ENCODE results near the gene COMMD3. TPM values are rescaled to one million over a fixed set of nuclear protein-coding genes. Genes with fewer than 3 reads are reported as not detected.
"Not testable (repeated sequence)": the region's sequence is repeated elsewhere in the genome, so short reads cannot be mapped to it uniquely, and the experiment has no call there.

The COMMD3 gene
- total RNA-seq, 4 donors from 2014 or later, result 17.5 to 68.6 (median 24.6) TPM

GRCh38 chr10:22305721-22306120 lies 10.5 kb upstream of the COMMD3 start:
- Histone ChIP-seq H3K9me3 (no peaks in the 10 kb centered on the region), H3K4me1 (no peaks in the 10 kb centered on the region), H3K4me3 (no peak overlapping the region), H3K27me3 (no peaks in the 10 kb centered on the region), H3K27ac (no peak overlapping the region), H3K36me3 (no peaks in the 10 kb centered on the region)
- no peak for ATAC-seq
- TF ChIP-seq POLR2A (IDR thresholded peaks at IDR 0.05) (no peak), POLR2AphosphoS5 (IDR thresholded peaks at IDR 0.05) (no peak), EP300 (IDR thresholded peaks at IDR 0.05) (no peak), CTCF (IDR thresholded peaks at IDR 0.05) (no peak)
- 80 to 83% methylated on average over 2 of the region's 2 CpGs for WGBS, 2 donors (ENCODE audit: low coverage in 1 of 2)

- Histone ChIP-seq H3K9me3 (no peaks in the 10 kb centered on the region), H3K4me1 (no peaks in the 10 kb centered on the region), H3K36me3 (no peaks in the 10 kb centered on the region), H3K27me3 (no peaks in the 10 kb centered on the region), H3K4me3 (no peak overlapping the region), H3K27ac (no peak overlapping the region)
- TF ChIP-seq POLR2A (IDR thresholded peaks at IDR 0.05), result no peak
- WGBS, 2 donors (ENCODE audit: low coverage in 1 of 2), result 84 to 89% methylated on average over 2 of the region's 2 CpGs
- no peak for ATAC-seq
Observed at GRCh38 chr10:22308390-22308789, 7.8 kb upstream of the COMMD3 start.

- no peaks in the 10 kb centered on the region for H3K36me3 ChIP-seq
- no peaks in the 10 kb centered on the region for H3K9me3 ChIP-seq
- TF ChIP-seq EP300 (IDR thresholded peaks at IDR 0.05), result no peak
- TF ChIP-seq POLR2A (IDR thresholded peaks at IDR 0.05), result no peak
- TF ChIP-seq POLR2AphosphoS5 (IDR thresholded peaks at IDR 0.05), result no peak
- no peak for TF ChIP-seq CTCF (IDR thresholded peaks at IDR 0.05)
- no peaks in the 10 kb centered on the region for H3K27me3 ChIP-seq
- H3K4me3 ChIP-seq, result no peak overlapping the region
- H3K4me1 ChIP-seq, result no peaks in the 10 kb centered on the region
- ATAC-seq, result no peak
- no peak overlapping the region for H3K27ac ChIP-seq
- WGBS, 2 donors (ENCODE audit: low coverage in 1 of 2), result 91 to 100% methylated on average over 3 to 4 of the region's 4 CpGs
Observed at GRCh38 chr10:22309180-22310000, 6.8 kb upstream of the COMMD3 start.

- WGBS, 2 donors (ENCODE audit: low coverage in 1 of 2), result 95 to 97% methylated on average over 10 of the region's 10 CpGs
Observed at GRCh38 chr10:22310012-22310411, 6.2 kb upstream of the COMMD3 start.

GRCh38 chr10:22310928-22311327 lies 5.3 kb upstream of the COMMD3 start:
- H3K9me3 ChIP-seq, result no peaks in the 10 kb centered on the region
- TF ChIP-seq POLR2A (IDR thresholded peaks at IDR 0.05) (no peak), CTCF (IDR thresholded peaks at IDR 0.05) (no peak), POLR2AphosphoS5 (IDR thresholded peaks at IDR 0.05) (no peak), EP300 (IDR thresholded peaks at IDR 0.05) (no peak)
- ATAC-seq, result no peak
- peaks cover 5 to 8% (median 7%) of the 10 kb centered on the region in 3 donors for H3K4me1 ChIP-seq
- H3K4me3 ChIP-seq, result no peak overlapping the region
- no peak overlapping the region for H3K27ac ChIP-seq
- no peaks in the 10 kb centered on the region for H3K36me3 ChIP-seq
- H3K27me3 ChIP-seq, result no peaks in the 10 kb centered on the region

More at GRCh38 chr10:22310012-22310411, 6.2 kb upstream of the COMMD3 start:
- ATAC-seq, H3K27ac ChIP-seq, H3K9me3 ChIP-seq, H3K4me3 ChIP-seq, H3K4me1 ChIP-seq, H3K36me3 ChIP-seq, H3K27me3 ChIP-seq: not testable (repeated sequence)

GRCh38 chr10:22314852-22315251 lies 1.3 kb upstream of the COMMD3 start:
- peaks cover 5 to 38% (median 7%) of the 10 kb centered on the region in 3 donors for H3K4me1 ChIP-seq
- H3K27ac ChIP-seq, result no peak overlapping the region
- no peaks in the 10 kb centered on the region for H3K27me3 ChIP-seq
- no peaks in the 10 kb centered on the region for H3K36me3 ChIP-seq
- TF ChIP-seq EP300 (IDR thresholded peaks at IDR 0.05) (no peak), POLR2A (IDR thresholded peaks at IDR 0.05) (no peak), CTCF (IDR thresholded peaks at IDR 0.05) (no peak), POLR2AphosphoS5 (IDR thresholded peaks at IDR 0.05) (no peak)
- no peaks in the 10 kb centered on the region for H3K9me3 ChIP-seq
- no peak overlapping the region for H3K4me3 ChIP-seq
- WGBS, 2 donors (ENCODE audit: low coverage in 1 of 2), result 54 to 60% methylated on average over 2 of the region's 2 CpGs
- ATAC-seq, result no peak

Data from gastroesophageal sphincter (tissue), 4 donors.